HG03159 (cell line): Measurements from ENCODE around the gene AGBL3.

Source experiments
- ATAC-seq: cut with Tn5 transposase; IDR thresholded peaks from one replicate; pipeline ENCODE4 v1.9.1; 2021; ENCODE audit warnings: mild to moderate bottlenecking, moderate library complexity; ENCODE audit not compliant: unreplicated experiment

The AGBL3 gene

GRCh38 chr7:134986363-134987251 is at the start of gene AGBL3:
Gene AGBL3, plus strand, starts transcription at chr7:134986508. Its CDS starts 1,426 bp downstream, at chr7:134987934.
- ATAC-seq: peak; percentile 92

- ATAC-seq: no peak
Measured at GRCh38 chr7:134936893-134937510, 49.3 kb upstream of the AGBL3 start.

- no peak for ATAC-seq
Measured at GRCh38 chr7:134938141-134938540, 48.2 kb upstream of the AGBL3 start.

GRCh38 chr7:134939136-134939535 is 47.2 kb upstream of the AGBL3 start:
- no peak for ATAC-seq

DNA sequence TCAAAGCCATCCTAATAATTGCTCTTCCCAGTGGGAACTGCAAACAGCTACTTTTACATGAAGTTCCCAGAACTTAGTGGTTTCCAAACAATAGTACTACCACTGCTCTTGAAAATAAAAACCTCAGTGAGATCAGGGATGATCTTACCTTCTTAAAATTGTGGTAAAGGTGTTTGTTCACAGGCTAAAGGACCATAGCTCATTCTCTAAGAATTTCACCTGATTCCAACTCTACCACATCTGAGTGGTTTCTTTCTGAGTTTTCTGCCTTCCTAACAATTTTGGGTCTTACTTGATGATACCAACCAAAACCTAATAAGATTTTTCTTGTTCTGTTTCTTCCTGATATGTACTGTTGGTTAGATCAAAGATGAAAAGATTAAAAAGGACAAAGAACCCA is 45.6 kb upstream of the AGBL3 start:
- ATAC-seq: no peak

- no peak for ATAC-seq
Measured at GRCh38 chr7:134941185-134941900, 45.0 kb upstream of the AGBL3 start.

GRCh38 chr7:134941952-134942351 is 44.4 kb upstream of the AGBL3 start:
- no peak for ATAC-seq

DNA sequence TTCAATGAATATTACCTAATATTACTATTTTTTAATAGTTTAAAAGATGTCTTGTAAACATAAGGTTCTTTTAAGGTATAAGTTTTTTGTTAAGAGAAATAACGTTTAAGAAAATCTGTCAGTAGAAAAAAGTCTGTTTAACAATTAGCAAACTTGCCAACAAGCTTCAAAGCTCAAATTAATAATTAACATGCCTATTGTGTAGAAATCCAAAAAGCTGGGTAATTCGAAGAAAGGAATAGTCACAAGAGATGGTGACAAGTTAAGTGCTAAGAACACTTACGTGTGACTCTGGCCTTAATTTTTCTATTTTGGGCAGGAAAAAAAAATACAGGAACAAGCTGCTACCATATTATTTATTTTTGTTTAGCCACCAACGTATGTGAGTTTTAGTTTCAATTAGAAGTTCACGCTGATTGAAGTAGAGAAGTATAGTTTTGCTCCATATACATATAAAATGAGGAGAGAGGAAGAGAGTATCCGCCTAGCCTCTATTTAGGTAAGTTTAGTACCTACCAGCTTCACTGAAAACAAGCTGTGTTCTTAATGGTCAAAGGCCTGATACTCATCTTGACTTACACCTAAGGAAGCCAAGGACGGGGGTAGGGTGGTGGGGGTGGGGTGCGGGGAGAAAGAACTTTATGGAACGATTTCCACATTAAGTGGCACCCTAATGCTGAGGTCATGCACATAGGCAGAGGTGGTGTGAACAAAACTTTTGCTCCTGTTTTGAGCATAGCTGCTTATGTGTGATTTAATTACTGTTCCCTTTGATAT is 43.4 kb upstream of the AGBL3 start:
- ATAC-seq: no peak

DNA sequence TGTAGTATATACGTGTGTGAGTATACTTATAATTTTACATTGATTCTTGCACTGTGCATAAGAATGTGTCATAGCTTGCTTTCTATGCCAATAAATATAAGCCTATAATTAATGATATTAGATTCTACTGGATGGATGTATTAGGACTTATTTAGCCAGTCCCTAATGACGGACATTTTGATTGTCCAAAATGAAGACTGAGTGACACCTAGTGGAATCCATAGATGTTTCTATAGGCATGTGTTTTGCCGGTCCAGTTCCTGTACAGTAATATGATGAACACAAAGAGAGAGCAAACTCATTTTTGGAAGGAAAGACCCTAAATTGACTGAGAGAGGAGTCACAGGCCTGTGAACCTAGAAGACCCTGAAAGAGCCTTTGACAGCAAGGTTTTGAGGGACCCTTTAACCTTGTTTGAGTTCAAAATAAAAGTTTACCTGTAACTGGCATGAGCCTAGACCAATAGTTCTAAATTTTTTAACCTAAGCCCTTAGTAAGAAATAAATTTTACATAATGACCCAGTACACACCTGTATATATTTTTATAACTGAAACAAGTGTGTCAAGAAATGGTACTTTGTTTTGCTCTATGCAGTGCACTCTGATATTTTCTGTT is 42.4 kb upstream of the AGBL3 start:
- ATAC-seq: peak; percentile 67

DNA sequence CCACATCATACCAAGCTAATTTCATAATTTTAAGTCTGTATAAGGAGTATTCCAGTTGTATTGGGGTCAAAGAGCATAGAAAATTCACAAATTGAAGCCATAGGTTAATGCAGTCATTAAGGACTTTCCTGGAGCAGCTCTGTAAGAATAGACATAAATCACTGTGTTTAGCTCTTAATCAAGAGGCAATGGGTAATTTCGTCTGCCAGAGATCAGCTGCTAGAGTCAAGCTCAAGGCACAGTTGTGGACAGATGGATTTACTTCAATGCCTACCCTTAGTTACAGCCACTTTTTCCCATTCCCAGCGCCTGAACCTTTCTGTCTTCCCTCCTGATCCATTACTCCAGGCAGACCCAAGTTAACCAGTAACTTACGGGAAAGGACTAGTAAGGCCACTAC is 40.6 kb upstream of the AGBL3 start:
- ATAC-seq: no peak

- no peak for ATAC-seq
Measured at GRCh38 chr7:134946260-134946659, 40.0 kb upstream of the AGBL3 start.

GRCh38 chr7:134947329-134947728 is 39.0 kb upstream of the AGBL3 start:
- ATAC-seq: no peak

DNA sequence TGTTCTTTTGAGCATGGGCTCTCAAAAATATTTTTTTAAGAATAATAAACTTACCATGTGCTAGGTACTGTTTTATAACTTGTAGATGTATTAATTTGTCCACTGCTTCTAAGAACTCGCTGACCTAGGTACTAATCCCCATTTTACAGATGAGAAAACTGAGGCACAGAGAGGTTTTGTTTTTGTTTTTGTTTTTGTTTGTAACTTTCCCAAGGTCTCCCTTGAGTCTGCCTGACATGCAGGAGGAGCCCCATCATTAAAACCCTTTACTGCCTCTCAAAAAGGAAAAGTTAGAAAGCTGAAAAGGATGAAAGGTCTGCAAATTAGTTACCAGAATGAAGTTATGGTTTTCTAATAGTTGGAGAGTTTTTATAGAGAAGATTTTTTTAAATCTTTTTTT is 38.5 kb upstream of the AGBL3 start:
- ATAC-seq: no peak

GRCh38 chr7:134948246-134948645 is 38.1 kb upstream of the AGBL3 start:
- ATAC-seq: no peak

GRCh38 chr7:134948736-134949135 is 37.6 kb upstream of the AGBL3 start:
- ATAC-seq: no peak

DNA sequence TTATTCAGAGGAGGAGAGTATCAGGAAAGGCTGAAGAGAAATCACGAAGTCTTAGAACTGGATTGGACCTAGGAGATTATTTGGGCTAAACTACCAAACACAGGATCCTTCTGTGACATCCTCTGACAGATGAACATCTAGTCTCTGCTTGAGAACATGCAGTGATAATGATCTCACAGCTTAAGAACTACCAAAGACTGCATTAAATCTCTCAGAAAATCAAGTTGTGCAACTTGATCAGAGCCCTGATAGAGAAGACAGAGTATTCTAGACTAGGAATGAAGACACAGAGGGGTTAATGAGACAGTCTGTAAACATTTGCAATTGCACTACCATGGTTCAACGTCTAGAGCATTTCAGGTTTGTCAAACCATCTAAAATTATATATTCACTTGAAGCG is 37.1 kb upstream of the AGBL3 start:
- ATAC-seq: no peak

DNA sequence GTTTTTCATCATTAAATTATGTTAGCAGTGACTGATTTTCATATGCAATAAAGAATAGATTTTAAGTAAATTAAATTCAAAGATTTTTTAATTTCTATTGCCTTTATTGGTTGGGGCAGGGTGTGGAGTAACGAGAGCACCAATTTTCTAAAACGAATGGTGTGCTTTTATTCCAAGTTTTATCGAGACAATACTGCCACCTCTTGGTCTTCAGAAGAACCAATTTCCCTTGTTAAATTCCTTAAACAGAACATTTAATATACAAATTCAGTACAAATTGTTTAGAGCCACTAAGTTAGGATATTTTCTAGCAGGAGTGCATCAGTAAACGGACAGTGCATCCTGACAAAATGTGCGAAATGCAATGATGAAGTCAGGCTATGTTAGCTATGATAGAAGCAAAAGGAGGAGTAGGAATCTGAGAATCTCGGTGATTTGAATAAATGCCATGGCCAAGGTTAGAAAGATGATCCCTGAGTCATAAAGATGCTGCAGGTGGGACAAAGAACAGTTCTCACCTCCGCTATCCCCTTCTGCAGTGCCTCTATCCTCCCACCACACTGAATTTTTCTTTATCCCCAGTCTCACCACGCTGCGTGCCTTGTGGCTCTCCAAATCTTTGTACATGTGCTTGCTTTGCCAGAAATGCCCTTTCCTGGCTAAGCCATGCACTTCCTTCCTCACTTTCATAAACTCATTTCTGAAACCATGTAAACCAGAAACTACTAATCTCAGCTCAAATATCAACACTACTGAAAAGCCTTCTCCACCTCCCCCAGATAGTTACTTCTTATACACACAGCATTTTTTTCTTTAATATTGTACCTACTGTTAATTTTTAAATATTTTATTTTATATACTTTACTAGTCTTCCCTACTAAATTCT is 31.9 kb upstream of the AGBL3 start:
- no peak for ATAC-seq

DNA sequence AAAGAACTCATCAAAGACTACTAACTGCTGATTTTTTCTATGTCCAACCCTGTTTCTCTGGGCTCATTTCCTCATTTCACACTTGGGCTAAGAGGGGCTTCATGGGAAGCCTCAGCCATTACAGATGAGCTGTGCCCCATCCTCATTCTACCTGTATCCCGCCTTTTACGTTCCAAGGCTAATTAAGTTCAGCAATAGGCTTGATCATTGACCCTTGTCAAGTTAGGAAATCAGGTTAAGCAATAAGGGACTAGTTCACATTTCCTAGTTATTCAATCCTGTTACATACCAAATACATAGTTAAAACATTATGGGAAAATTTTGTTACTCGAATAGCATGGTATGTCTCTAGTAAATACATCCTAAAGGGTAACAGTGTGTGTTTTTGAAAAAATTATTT is 29.3 kb upstream of the AGBL3 start:
- no peak for ATAC-seq

DNA sequence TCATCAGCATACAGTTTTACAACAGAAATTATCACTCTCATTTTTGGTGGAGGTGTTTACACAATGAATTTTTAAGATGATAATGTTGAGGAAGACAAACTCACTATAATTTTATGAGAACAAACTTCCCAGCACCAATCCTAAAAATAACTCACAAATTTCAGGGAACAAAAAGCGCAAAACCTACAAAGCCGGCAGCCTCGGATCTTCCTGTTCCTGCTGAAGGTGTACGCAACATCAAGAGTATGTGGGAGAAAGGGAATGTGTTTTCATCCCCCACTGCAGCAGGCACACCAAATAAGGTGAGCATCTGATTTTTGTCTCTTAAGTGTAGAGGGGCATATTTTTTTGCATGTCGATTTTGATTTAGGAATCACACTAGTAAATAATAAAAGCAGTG is 26.5 kb upstream of the AGBL3 start:
- ATAC-seq: no peak
